ENCODE data around the gene SLC8A3.

The SLC8A3 gene

DNA sequence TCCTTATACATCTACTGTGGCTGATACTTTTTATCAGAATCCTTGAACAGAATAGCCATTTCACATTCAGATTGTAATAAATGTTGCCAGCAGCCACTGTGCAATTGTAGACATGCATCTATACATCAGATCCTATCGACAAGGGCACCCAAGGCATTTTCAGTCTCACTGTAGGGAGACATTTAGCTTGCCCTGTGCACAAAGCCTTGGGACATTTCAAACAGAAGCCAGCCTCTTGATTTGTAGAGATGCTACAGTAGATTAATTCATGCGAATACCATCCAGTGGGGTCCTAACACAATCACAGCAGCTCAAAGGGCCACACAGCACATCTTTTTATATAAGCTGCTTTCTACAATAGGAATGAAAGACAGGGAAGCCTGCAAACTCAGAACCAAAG is 81.4 kb downstream of the SLC8A3 start:
- no peak overlapping the region for H3K4me3 ChIP-seq (ENCODE audit: low read depth, low read length, poor library complexity, severe bottlenecking)
- H3K27me3 ChIP-seq (ENCODE audit: insufficient read depth, low read length), result no peaks in the 10 kb centered on the region
- H2AFZ ChIP-seq (ENCODE audit: low read length), result no peak overlapping the region
- H4K20me1 ChIP-seq (ENCODE audit: insufficient read depth, low read length), result no peaks in the 10 kb centered on the region
- no peaks in the 10 kb centered on the region for H3K9me2 ChIP-seq (ENCODE audit: low read depth, low read length)
- H3K36me3 ChIP-seq (ENCODE audit: insufficient read depth, low read length), result no peaks in the 10 kb centered on the region
- TF ChIP-seq EZH2 (IDR thresholded peaks at IDR 0.05; ENCODE audit: borderline replicate concordance, low read length), result no peak
- TF ChIP-seq, protein P1, sequence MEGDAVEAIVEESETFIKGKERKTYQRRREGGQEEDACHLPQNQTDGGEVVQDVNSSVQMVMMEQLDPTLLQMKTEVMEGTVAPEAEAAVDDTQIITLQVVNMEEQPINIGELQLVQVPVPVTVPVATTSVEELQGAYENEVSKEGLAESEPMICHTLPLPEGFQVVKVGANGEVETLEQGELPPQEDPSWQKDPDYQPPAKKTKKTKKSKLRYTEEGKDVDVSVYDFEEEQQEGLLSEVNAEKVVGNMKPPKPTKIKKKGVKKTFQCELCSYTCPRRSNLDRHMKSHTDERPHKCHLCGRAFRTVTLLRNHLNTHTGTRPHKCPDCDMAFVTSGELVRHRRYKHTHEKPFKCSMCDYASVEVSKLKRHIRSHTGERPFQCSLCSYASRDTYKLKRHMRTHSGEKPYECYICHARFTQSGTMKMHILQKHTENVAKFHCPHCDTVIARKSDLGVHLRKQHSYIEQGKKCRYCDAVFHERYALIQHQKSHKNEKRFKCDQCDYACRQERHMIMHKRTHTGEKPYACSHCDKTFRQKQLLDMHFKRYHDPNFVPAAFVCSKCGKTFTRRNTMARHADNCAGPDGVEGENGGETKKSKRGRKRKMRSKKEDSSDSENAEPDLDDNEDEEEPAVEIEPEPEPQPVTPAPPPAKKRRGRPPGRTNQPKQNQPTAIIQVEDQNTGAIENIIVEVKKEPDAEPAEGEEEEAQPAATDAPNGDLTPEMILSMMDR (IDR thresholded peaks at IDR 0.05; ENCODE audit: low read length), result no peak
- no peaks in the 10 kb centered on the region for H3K4me1 ChIP-seq (ENCODE audit: insufficient read depth, low read length, severe bottlenecking)
- no peak overlapping the region for H3K4me2 ChIP-seq (ENCODE audit: low read length)
- H3K9me3 ChIP-seq (ENCODE audit: low read length), result no peaks in the 10 kb centered on the region
- no peaks in the 10 kb centered on the region for H3K79me2 ChIP-seq (ENCODE audit: insufficient read depth, low read length)
- H3K9ac ChIP-seq (ENCODE audit: low read length), result no peak overlapping the region
- H3K27ac ChIP-seq (ENCODE audit: low read depth, low read length, poor library complexity, severe bottlenecking), result no peak overlapping the region
- no peaks in the 10 kb centered on the region for H3F3A ChIP-seq (ENCODE audit: insufficient read depth, low read length)

DNA sequence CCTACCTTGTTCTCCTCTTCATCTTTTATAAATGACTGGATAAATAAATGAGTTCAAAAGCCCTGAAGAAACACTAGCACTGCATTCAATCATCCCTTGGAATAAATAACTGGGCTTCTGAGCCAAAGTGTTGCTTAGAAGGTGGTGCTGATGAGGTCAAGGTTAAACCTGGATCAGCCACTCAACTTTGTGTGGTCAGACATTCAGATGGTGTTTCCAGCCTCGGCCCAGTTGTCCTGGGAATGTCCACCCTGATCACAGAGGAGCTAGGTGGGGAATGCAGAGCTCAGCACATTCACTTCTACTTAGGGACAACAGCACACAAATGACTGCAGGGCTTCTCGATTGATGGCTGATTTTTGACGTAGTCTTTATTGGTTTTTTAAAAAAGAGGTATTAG is 88.7 kb downstream of the SLC8A3 start:
- TF ChIP-seq, protein P1 (IDR thresholded peaks at IDR 0.05; ENCODE audit: low read length), result no peak
- TF ChIP-seq EZH2 (IDR thresholded peaks at IDR 0.05; ENCODE audit: borderline replicate concordance, low read length), result no peak
- no peaks in the 10 kb centered on the region for H3F3A ChIP-seq (ENCODE audit: insufficient read depth, low read length)

DNA sequence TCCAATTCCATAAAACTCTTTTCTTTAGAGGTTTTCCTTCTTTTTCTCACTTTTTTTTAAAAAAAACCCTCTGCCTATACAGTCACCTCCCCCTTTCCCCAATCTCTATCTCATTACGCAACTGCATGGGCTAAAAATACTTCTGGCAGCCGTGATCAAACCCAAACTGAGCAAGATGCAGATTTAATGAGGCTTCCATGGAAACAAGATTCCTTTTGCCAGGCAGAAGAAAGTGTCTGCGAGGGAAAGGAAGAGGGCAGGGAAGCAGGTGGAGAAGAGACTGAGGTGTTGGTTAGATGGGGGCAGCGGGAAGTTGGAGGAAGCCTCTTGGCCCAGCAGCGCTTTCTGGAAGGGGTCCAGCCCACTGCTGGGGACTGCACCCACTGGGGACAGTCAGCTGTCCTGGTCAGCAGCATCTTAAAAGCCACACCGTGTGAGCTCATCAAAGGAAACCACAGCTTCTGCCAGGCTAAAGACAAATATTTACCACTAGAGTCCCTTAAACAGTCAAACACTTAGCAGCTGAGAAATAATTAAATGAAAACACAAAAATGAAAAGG is 90.4 kb downstream of the SLC8A3 start:
- Histone ChIP-seq H3K27me3 (ENCODE audit: insufficient read depth, low read length) (no peaks in the 10 kb centered on the region), H3F3A (ENCODE audit: insufficient read depth, low read length) (no peaks in the 10 kb centered on the region), H3K79me2 (ENCODE audit: insufficient read depth, low read length) (no peaks in the 10 kb centered on the region), H3K27ac (ENCODE audit: low read depth, low read length, poor library complexity, severe bottlenecking) (no peak overlapping the region), H3K4me2 (ENCODE audit: low read length) (no peak overlapping the region), H4K20me1 (ENCODE audit: insufficient read depth, low read length) (no peaks in the 10 kb centered on the region), H3K4me1 (ENCODE audit: insufficient read depth, low read length, severe bottlenecking) (no peaks in the 10 kb centered on the region), H3K9me3 (ENCODE audit: low read length) (no peaks in the 10 kb centered on the region), H3K9me2 (ENCODE audit: low read depth, low read length) (no peaks in the 10 kb centered on the region), H3K4me3 (ENCODE audit: low read depth, low read length, poor library complexity, severe bottlenecking) (no peak overlapping the region), H3K36me3 (ENCODE audit: insufficient read depth, low read length) (no peaks in the 10 kb centered on the region), H2AFZ (ENCODE audit: low read length) (no peak overlapping the region), H3K9ac (ENCODE audit: low read length) (no peak overlapping the region)
- TF ChIP-seq, protein P1 (IDR thresholded peaks at IDR 0.05; ENCODE audit: low read length), result no peak
- TF ChIP-seq EZH2 (IDR thresholded peaks at IDR 0.05; ENCODE audit: borderline replicate concordance, low read length), result no peak

More for the DNA sequence above, 88.7 kb downstream of the SLC8A3 start:
- H3K9me3 ChIP-seq (ENCODE audit: low read length), result no peaks in the 10 kb centered on the region
- no peaks in the 10 kb centered on the region for H3K27me3 ChIP-seq (ENCODE audit: insufficient read depth, low read length)
- no peaks in the 10 kb centered on the region for H3K9me2 ChIP-seq (ENCODE audit: low read depth, low read length)
- no peaks in the 10 kb centered on the region for H4K20me1 ChIP-seq (ENCODE audit: insufficient read depth, low read length)
- no peaks in the 10 kb centered on the region for H3K4me1 ChIP-seq (ENCODE audit: insufficient read depth, low read length, severe bottlenecking)
- H2AFZ ChIP-seq (ENCODE audit: low read length), result no peak overlapping the region
- H3K4me3 ChIP-seq (ENCODE audit: low read depth, low read length, poor library complexity, severe bottlenecking), result no peak overlapping the region
- no peaks in the 10 kb centered on the region for H3K36me3 ChIP-seq (ENCODE audit: insufficient read depth, low read length)
- no peak overlapping the region for H3K27ac ChIP-seq (ENCODE audit: low read depth, low read length, poor library complexity, severe bottlenecking)
- no peak overlapping the region for H3K9ac ChIP-seq (ENCODE audit: low read length)
- no peaks in the 10 kb centered on the region for H3K79me2 ChIP-seq (ENCODE audit: insufficient read depth, low read length)
- H3K4me2 ChIP-seq (ENCODE audit: low read length), result no peak overlapping the region
